SHP77 treated with DMSO at 0.1 percent for 48 hours (cell line): Measurements from ENCODE around the gene SLC1A3.
"Not testable (repeated sequence)": the region's sequence is repeated elsewhere in the genome, so short reads cannot be mapped to it uniquely, and the experiment has no call there.

Experiments
- DNase-seq: peaks from one replicate; lab custom pipeline; 2025; lab: John Stamatoyannopoulos, UW

Gene SLC1A3

GRCh38 chr5:36606428-36607113 is at the start of gene SLC1A3:
Gene SLC1A3 (plus strand): TSS chr5:36606606. CDS start chr5:36608424, 1,818 bp downstream.
- no peak for DNase-seq

- DNase-seq, result no peak
Measured at GRCh38 chr5:36558641-36559040, 47.8 kb upstream of the SLC1A3 start.

GRCh38 chr5:36561601-36562000 is 44.8 kb upstream of the SLC1A3 start:
- no peak for DNase-seq

- no peak for DNase-seq
Measured at GRCh38 chr5:36569491-36569890, 36.9 kb upstream of the SLC1A3 start.

- DNase-seq, result no peak
Measured at GRCh38 chr5:36570301-36571095, 35.9 kb upstream of the SLC1A3 start.

- DNase-seq, result no peak
Measured at GRCh38 chr5:36571401-36572042, 34.9 kb upstream of the SLC1A3 start.

- DNase-seq, result no peak
Measured at GRCh38 chr5:36573438-36573837, 33.0 kb upstream of the SLC1A3 start.

GRCh38 chr5:36575361-36575781 is 31.0 kb upstream of the SLC1A3 start:
- no peak for DNase-seq

- DNase-seq, result no peak
Measured at GRCh38 chr5:36576721-36577120, 29.7 kb upstream of the SLC1A3 start.

- not testable (repeated sequence) for DNase-seq
Measured at GRCh38 chr5:36579858-36580257, 26.5 kb upstream of the SLC1A3 start.

GRCh38 chr5:36581070-36581469 is 25.3 kb upstream of the SLC1A3 start:
- DNase-seq, result no peak

GRCh38 chr5:36584009-36584875 is 22.2 kb upstream of the SLC1A3 start:
- no peak for DNase-seq

- no peak for DNase-seq
Measured at GRCh38 chr5:36585701-36586100, 20.7 kb upstream of the SLC1A3 start.

- no peak for DNase-seq
Measured at GRCh38 chr5:36587354-36587753, 19.1 kb upstream of the SLC1A3 start.

GRCh38 chr5:36589735-36590134 is 16.7 kb upstream of the SLC1A3 start:
- not testable (repeated sequence) for DNase-seq

GRCh38 chr5:36590513-36591286 is 15.7 kb upstream of the SLC1A3 start:
- peak; percentile 19 for DNase-seq

GRCh38 chr5:36593867-36594266 is 12.5 kb upstream of the SLC1A3 start:
- DNase-seq, result no peak

GRCh38 chr5:36596247-36596646 is 10.2 kb upstream of the SLC1A3 start:
- no peak for DNase-seq

GRCh38 chr5:36596756-36597155 is 9.7 kb upstream of the SLC1A3 start:
- no peak for DNase-seq

GRCh38 chr5:36598045-36598444 is 8.4 kb upstream of the SLC1A3 start:
- DNase-seq, result no peak
